ENCODE data around the gene ZRANB1. TPM values are rescaled to one million over a fixed set of nuclear protein-coding genes. Genes with fewer than 3 reads are reported as not detected.

Gene ZRANB1
- total and polyA plus RNA-seq, 8 donors, result 15.3 to 31.5 (median 27.0) TPM

GRCh38 chr10:125022671-125023070, 80.7 kb downstream of the ZRANB1 start:
- H3K27me3 ChIP-seq, result no peaks in the 10 kb centered on the region
- peaks cover 0 to 22% of the 10 kb centered on the region in 2 donors for H3K4me1 ChIP-seq
- H3K9me3 ChIP-seq, result no peaks in the 10 kb centered on the region
- H3K4me3 ChIP-seq, result no peak overlapping the region
- no peak for TF ChIP-seq CTCF (IDR thresholded peaks at IDR 0.05)
- ATAC-seq, result no peak
- no peak overlapping the region for H3K27ac ChIP-seq
- no peak for DNase-seq
- intact Hi-C loops (cut with DNase I), result no loop called here
- peaks cover 0 to 40% of the 10 kb centered on the region in 2 donors for H3K36me3 ChIP-seq

DNA sequence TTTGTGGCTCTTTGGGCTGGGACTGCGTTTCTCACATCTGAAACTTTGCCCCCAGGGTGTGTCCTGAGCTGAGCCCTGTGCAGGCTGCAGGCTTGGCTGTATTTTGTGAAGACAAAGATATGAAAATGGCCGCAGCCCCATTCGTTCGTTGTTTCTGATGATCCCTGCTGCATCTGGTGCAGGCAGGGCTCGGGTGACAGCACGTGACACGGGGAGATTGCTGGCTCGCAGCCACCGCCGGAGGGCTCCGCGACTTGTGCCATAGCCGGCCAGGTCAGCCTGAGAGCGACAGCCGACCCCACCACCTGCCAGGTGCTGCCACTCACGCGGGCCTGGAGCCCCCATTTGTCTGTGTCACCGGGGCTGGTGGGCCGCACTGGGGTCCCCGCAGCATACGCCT, 81.3 kb downstream of the ZRANB1 start:
- intact Hi-C loops (cut with DNase I), result no loop called here
- Histone ChIP-seq H3K4me1 (peaks cover 0 to 22% of the 10 kb centered on the region in 2 donors), H3K4me3 (no peak overlapping the region), H3K27ac (no peak overlapping the region), H3K9me3 (no peaks in the 10 kb centered on the region), H3K36me3 (peaks cover 0 to 40% of the 10 kb centered on the region in 2 donors), H3K27me3 (no peaks in the 10 kb centered on the region)
- no peak for ATAC-seq
- peak in 1 of 4 donors; percentile 76 for DNase-seq
- TF ChIP-seq CTCF (IDR thresholded peaks at IDR 0.05), result no peak

GRCh38 chr10:125023862-125024496, 82.1 kb downstream of the ZRANB1 start:
- TF ChIP-seq CTCF (IDR thresholded peaks at IDR 0.05), result no peak
- no peaks in the 10 kb centered on the region for H3K27me3 ChIP-seq
- ATAC-seq (no peak), DNase-seq (peak in 1 of 4 donors; percentile 63)
- H3K36me3 ChIP-seq, result peaks cover 0 to 40% of the 10 kb centered on the region in 2 donors
- intact Hi-C loops (cut with DNase I), result no loop called here
- H3K27ac ChIP-seq, result no peak overlapping the region
- no peak overlapping the region for H3K4me3 ChIP-seq
- H3K9me3 ChIP-seq, result no peaks in the 10 kb centered on the region
- peaks cover 0 to 22% of the 10 kb centered on the region in 2 donors for H3K4me1 ChIP-seq

DNA sequence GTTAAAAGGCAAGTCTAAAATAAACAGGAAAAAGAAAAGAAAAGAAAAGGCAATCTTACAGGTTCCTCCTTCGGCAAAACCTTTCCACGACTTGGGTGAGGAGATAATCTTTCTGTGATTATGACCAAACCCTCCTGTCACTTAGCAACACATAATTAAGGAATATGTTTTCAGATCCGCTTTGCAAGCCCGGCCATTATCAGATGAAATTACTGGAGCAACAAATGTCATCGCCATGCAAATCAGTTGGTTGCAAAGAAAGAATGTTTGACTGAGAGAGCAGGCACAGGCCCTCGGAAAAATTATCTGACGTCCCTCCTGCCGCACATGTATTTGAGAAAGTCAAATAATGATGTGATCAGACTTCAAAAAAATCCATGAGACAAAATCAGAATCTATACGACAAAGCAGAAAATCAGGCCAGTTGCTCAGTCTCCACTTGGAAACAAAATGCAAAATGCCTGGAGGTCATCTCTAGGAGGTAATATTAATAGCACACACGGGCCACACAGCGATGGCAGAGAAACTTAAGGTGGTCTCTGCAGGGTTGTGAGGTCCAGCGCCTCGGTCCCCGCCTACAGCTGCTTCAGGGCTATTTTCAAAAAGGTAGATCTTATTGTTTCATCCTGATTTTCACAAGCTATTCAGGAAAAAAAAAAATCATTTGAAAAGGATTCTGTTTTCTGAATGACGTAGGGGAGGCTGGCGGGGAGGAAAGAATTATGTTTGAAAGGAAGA, 82.7 kb downstream of the ZRANB1 start:
- intact Hi-C loops (cut with DNase I), result no loop called here
- Histone ChIP-seq H3K9me3 (no peaks in the 10 kb centered on the region), H3K4me3 (no peak overlapping the region), H3K27me3 (no peaks in the 10 kb centered on the region), H3K4me1 (peaks cover 0 to 22% of the 10 kb centered on the region in 2 donors), H3K27ac (no peak overlapping the region), H3K36me3 (peaks cover 0 to 40% of the 10 kb centered on the region in 2 donors)
- ATAC-seq (no peak), DNase-seq (no peak)
- TF ChIP-seq CTCF (IDR thresholded peaks at IDR 0.05), result no peak

DNA sequence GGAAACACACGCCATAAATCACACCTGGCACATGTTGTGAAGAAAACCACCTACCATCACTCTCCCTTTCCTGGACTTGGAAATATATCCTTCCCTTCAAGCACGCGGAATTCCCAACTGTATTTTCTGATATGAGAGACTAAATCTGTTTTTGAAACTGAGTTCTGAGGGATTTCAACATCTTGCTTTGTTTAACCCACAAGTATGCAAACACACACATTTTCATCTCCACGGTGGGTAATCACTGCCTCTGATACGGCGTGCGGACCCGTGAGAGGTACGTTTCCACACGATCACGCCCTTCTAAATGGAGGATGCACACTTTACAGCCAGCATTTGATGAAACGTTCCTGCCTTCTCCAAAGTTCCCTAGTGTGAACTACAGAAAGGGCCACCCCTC, 83.4 kb downstream of the ZRANB1 start:
- TF ChIP-seq CTCF (IDR thresholded peaks at IDR 0.05), result no peak
- ATAC-seq (no peak), DNase-seq (no peak)
- peaks cover 0 to 22% of the 10 kb centered on the region in 2 donors for H3K4me1 ChIP-seq
- no peak overlapping the region for H3K4me3 ChIP-seq
- no peaks in the 10 kb centered on the region for H3K9me3 ChIP-seq
- no peaks in the 10 kb centered on the region for H3K27me3 ChIP-seq
- no peak overlapping the region for H3K27ac ChIP-seq
- H3K36me3 ChIP-seq, result peaks cover 0 to 40% of the 10 kb centered on the region in 2 donors
- intact Hi-C loops (cut with DNase I), result no loop called here

Data from left lung (tissue), 10 donors.